Hepatocyte (in vitro differentiated cells): Measurements from ENCODE around the gene UTS2B. TPM values are rescaled to one million over a fixed set of nuclear protein-coding genes. Genes with fewer than 3 reads are reported as not detected.

Experiments used
- DNase-seq: peaks from one replicate; pipeline ENCODE4 v3.0.0-alpha.2; 2016; ENCODE audit warnings: low spot score
- H2AFZ ChIP-seq: fragments of 200-600 bp; sonication (generic); 2 replicates; pipeline ENCODE4 v1.6.0; 2016; ENCODE audit warnings: antibody characterized with exemption, mild to moderate bottlenecking
- H3K27ac ChIP-seq: fragments of 200-600 bp; sonication (generic); 2 replicates; pipeline ENCODE4 v1.5.1; 2016; ENCODE audit warnings: mild to moderate bottlenecking
- H3K27me3 ChIP-seq: fragments of 200-600 bp; sonication (generic); 2 replicates; pipeline ENCODE4 v1.6.1; 2016
- H3K36me3 ChIP-seq: fragments of 200-600 bp; sonication (generic); replicated peaks from 2 replicates; pipeline ENCODE4 v1.5.1; 2016; ENCODE audit warnings: low read depth; ENCODE audit not compliant: insufficient read depth
- H3K4me1 ChIP-seq: fragments of 200-600 bp; sonication (generic); 2 replicates; pipeline ENCODE4 v1.5.1; 2016; ENCODE audit warnings: mild to moderate bottlenecking, moderate library complexity; ENCODE audit not compliant: insufficient read depth
- H3K4me2 ChIP-seq: fragments of 200-600 bp; sonication (generic); 2 replicates; pipeline ENCODE4 v1.6.0; 2016
- H3K4me3 ChIP-seq: fragments of 200-600 bp; sonication (generic); 2 replicates; pipeline ENCODE4 v1.5.1; 2016; ENCODE audit warnings: mild to moderate bottlenecking
- H3K79me2 ChIP-seq: fragments of 200-600 bp; sonication (generic); 2 replicates; pipeline ENCODE4 v1.6.0; 2017; ENCODE audit warnings: mild to moderate bottlenecking
- H3K9me2 ChIP-seq: fragments of 200-600 bp; sonication (generic); replicated peaks from 2 replicates; pipeline ENCODE4 v1.6.0; 2017; ENCODE audit warnings: mild to moderate bottlenecking; ENCODE audit not compliant: insufficient read depth
- H3K9me3 ChIP-seq: fragments of 200-600 bp; sonication (generic); 2 replicates; pipeline ENCODE4 v1.5.1; 2016; ENCODE audit warnings: low read depth, mild to moderate bottlenecking
- H4K20me1 ChIP-seq: fragments of 200-600 bp; sonication (generic); 2 replicates; pipeline ENCODE4 v1.6.0; 2016; ENCODE audit warnings: mild to moderate bottlenecking; ENCODE audit not compliant: insufficient read depth, poor library complexity, severe bottlenecking
- EZH2 ChIP-seq: fragments of 200-600 bp; sonication (generic); IDR thresholded peaks from 2 replicates; pipeline ENCODE4 v1.6.1; 2016; ENCODE audit warnings: antibody characterized with exemption, mild to moderate bottlenecking, borderline replicate concordance
- EZH2phosphoT487 ChIP-seq: fragments of 200-600 bp; sonication (generic); IDR thresholded peaks from one replicate; pipeline ENCODE4 v1.6.1; 2018; ENCODE audit warnings: antibody characterized with exemption, mild to moderate bottlenecking, low read depth, moderate library complexity; ENCODE audit not compliant: unreplicated experiment, severe bottlenecking
- WGBS: methylation state at CpG from one replicate; pipeline ENCODE4 v1.1.6; 2016; ENCODE audit warnings: low lambda C conversion rate; ENCODE audit errors: missing lambda C conversion rate; 5-methylcytosine and 5-hydroxymethylcytosine counted together
- polyA plus RNA-seq: library from polyadenylated mRNA; unstranded; fragments of >200 nt; fragmentation: Nextera tagmentation; extraction: Ambion mirVana; gene quantifications from 2 replicates; pipeline ENCODE4 v1.2.1, GENCODE V29; 2016
- total RNA-seq: library from RNA; depleted of rRNA; stranded (reverse); fragments of >200 nt; gene quantifications from 2 replicates; pipeline ENCODE4 v1.2.3, GENCODE V29; 2014
- TF ChIP-seq, protein P1 (sequence below): fragments of 200-600 bp; sonication (generic); IDR thresholded peaks from 2 replicates; pipeline ENCODE4 v1.5.1; 2016; ENCODE audit warnings: antibody characterized with exemption, mild to moderate bottlenecking; ENCODE audit not compliant: poor library complexity

UTS2B gene
- total and polyA plus RNA-seq, 2 experiments from 2014 or later: 0.07 to 0.19 TPM

DNA sequence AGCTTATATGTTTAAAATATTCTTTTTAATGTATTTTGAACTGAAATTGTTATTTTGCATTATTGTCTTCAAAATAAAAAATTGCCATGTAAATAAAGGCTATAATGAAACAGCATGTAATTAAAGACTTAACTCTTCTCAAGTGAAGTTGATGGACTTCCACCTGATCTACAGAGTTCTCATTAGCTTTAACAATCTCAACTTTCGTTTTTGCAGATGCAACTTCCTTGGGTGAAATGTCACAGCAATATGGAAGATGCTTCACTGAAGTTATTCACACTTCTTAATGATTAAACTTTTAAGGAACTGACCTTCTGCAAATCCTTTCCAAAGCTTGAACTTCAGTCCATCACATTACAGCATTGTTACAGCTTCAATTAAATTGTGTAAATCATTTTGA lies 67.7 kb downstream of the UTS2B start:
- no peak overlapping the region for H3K4me2 ChIP-seq
- TF ChIP-seq, protein P1, sequence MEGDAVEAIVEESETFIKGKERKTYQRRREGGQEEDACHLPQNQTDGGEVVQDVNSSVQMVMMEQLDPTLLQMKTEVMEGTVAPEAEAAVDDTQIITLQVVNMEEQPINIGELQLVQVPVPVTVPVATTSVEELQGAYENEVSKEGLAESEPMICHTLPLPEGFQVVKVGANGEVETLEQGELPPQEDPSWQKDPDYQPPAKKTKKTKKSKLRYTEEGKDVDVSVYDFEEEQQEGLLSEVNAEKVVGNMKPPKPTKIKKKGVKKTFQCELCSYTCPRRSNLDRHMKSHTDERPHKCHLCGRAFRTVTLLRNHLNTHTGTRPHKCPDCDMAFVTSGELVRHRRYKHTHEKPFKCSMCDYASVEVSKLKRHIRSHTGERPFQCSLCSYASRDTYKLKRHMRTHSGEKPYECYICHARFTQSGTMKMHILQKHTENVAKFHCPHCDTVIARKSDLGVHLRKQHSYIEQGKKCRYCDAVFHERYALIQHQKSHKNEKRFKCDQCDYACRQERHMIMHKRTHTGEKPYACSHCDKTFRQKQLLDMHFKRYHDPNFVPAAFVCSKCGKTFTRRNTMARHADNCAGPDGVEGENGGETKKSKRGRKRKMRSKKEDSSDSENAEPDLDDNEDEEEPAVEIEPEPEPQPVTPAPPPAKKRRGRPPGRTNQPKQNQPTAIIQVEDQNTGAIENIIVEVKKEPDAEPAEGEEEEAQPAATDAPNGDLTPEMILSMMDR: no peak
- TF ChIP-seq EZH2 (no peak), EZH2phosphoT487 (no peak)
- no peaks in the 10 kb centered on the region for H3K36me3 ChIP-seq
- no peaks in the 10 kb centered on the region for H3K4me1 ChIP-seq
- H3K79me2 ChIP-seq: no peaks in the 10 kb centered on the region
- H3K9me3 ChIP-seq: no peaks in the 10 kb centered on the region
- no peaks in the 10 kb centered on the region for H3K9me2 ChIP-seq
- H3K4me3 ChIP-seq: no peak overlapping the region
- WGBS: 69% methylated on average over 1 of the region's 1 CpG
- H2AFZ ChIP-seq: no peak overlapping the region
- no peaks in the 10 kb centered on the region for H3K27me3 ChIP-seq
- H3K27ac ChIP-seq: no peak overlapping the region
- no peaks in the 10 kb centered on the region for H4K20me1 ChIP-seq
- no peak for DNase-seq

DNA sequence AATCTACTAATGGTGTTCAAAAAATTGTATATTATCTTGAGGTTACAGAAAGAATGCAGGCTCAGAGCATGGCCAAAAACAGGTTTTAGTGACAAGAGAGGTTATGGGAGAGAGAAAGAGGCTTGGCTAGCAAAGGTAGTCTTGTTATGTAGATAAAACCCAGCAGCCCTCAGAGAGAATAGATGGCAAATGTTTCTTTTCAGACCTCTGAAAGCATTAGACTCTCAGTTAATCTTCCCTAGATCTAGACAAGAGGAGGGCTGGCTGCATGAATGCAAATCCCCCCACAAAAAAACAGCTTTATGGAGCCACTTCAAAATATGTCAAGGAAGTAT lies 69.1 kb downstream of the UTS2B start:
- Histone ChIP-seq H2AFZ (no peak overlapping the region), H3K9me2 (no peaks in the 10 kb centered on the region), H3K27ac (no peak overlapping the region), H3K4me2 (no peak overlapping the region), H3K4me1 (no peaks in the 10 kb centered on the region), H3K9me3 (no peaks in the 10 kb centered on the region), H3K79me2 (no peaks in the 10 kb centered on the region), H3K36me3 (no peaks in the 10 kb centered on the region), H3K4me3 (no peak overlapping the region), H4K20me1 (no peaks in the 10 kb centered on the region), H3K27me3 (no peaks in the 10 kb centered on the region)
- TF ChIP-seq EZH2phosphoT487: no peak
- no peak for DNase-seq

DNA sequence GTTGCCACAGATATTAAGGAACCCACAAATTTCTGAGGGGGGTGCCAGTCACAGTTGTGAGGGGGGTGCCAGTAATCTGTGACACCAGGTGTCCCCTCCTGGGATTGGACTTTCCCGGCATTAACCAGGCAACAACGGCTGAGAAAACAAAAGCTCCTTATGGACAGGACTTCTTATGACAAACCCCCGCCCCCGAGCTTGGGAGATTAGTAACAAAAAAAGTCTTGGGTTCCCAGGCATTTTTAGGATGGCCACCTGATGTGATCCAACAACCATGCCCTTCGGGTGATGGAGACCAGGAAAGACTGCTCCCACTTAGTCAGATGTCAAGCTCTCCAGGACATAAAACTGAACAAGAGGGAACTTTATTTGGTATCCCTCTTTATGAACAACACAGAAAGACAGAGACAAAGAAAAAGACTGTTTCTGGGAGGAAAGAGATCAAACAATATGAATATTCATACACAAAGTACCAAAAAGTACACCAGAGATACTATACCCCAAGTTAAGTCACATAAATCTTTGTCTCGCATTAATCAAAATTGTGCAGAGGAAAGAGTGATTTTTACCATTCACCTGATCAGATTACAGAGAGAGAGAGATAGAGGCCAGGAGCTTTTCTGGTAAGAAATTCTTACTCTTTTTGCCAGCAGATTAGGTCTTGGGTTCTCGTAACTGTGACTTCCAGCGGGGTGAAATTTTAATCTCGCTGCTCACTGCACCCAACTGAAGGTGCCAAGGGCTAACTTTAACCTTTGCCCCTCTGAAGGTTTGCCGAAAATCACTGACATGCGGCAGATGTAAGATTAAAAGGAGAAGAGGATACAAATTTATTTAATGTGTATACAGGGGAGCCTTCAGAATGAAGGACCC lies 69.7 kb downstream of the UTS2B start:
- H2AFZ ChIP-seq: no peak overlapping the region
- DNase-seq: no peak
- 74% methylated on average over 11 of the region's 11 CpGs for WGBS

DNA sequence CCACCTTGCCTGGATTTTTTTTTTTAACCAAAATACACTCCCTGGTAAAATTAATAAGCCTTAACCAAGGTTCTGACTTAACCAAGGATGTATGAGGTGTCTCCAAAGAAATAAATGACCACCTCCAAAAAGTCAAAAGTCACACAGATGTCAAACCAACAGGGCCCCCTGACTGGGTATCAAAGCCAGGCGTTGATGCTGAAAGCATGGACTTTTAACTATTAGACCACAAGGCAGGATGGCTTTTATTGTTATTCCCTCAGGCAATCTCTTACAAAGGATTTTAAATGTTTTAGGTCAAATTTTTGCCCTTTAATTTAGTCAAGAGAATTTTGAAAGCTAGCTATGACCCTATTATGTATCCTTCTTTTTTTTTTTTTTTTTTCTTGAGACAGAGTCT lies 70.8 kb downstream of the UTS2B start:
- Histone ChIP-seq H3K27ac (no peak overlapping the region), H2AFZ (no peak overlapping the region), H3K27me3 (no peaks in the 10 kb centered on the region), H3K4me3 (no peak overlapping the region), H4K20me1 (no peaks in the 10 kb centered on the region), H3K4me1 (no peaks in the 10 kb centered on the region), H3K79me2 (no peaks in the 10 kb centered on the region), H3K9me2 (no peaks in the 10 kb centered on the region), H3K36me3 (no peaks in the 10 kb centered on the region), H3K4me2 (no peak overlapping the region), H3K9me3 (no peaks in the 10 kb centered on the region)
- DNase-seq: no peak
- TF ChIP-seq EZH2: no peak
- TF ChIP-seq, protein P1: no peak
- TF ChIP-seq EZH2phosphoT487: no peak
- 7% methylated on average over 1 of the region's 1 CpG for WGBS

More for the DNA sequence above, 69.7 kb downstream of the UTS2B start:
- no peak overlapping the region for H3K27ac ChIP-seq
- no peaks in the 10 kb centered on the region for H3K9me3 ChIP-seq
- TF ChIP-seq, protein P1: no peak
- TF ChIP-seq EZH2phosphoT487: no peak
- no peak for TF ChIP-seq EZH2
- no peaks in the 10 kb centered on the region for H4K20me1 ChIP-seq
- no peaks in the 10 kb centered on the region for H3K36me3 ChIP-seq
- no peaks in the 10 kb centered on the region for H3K27me3 ChIP-seq
- H3K9me2 ChIP-seq: no peaks in the 10 kb centered on the region
- no peak overlapping the region for H3K4me2 ChIP-seq
- H3K79me2 ChIP-seq: no peaks in the 10 kb centered on the region
- H3K4me3 ChIP-seq: no peak overlapping the region
- H3K4me1 ChIP-seq: no peaks in the 10 kb centered on the region
